ENCODE results near the gene STX17. TPM values are rescaled to one million over a fixed set of nuclear protein-coding genes. Genes with fewer than 3 reads are reported as not detected.

STX17 gene
- 14.5 and 16.5 TPM in 2 replicates for total RNA-seq

GRCh38 chr9:99906403-99907207 lies at the start of gene STX17:
STX17 (plus strand) TSS chr9:99906654; CDS start chr9:99915240, 8,586 bp downstream.

Other genes starting within 250 kb of the STX17 start
- gene NR4A3, start 84.8 kb upstream of the STX17 start, total RNA-seq: 0.55 and 1.00 TPM in 2 replicates
- gene ERP44, start 192.3 kb downstream of the STX17 start, total RNA-seq: 9.0 and 11.1 TPM in 2 replicates
- 26.7 and 32.3 TPM in 2 replicates for gene INVS, start 192.6 kb downstream of the STX17 start, total RNA-seq